H9 (cell line): ENCODE results near the gene ADORA1. TPM values are rescaled to one million over a fixed set of nuclear protein-coding genes. Genes with fewer than 3 reads are reported as not detected.

Source experiments
- DNase-seq: peaks from one replicate; pipeline ENCODE4 v3.0.0-alpha.2; 2017
- H2AFZ ChIP-seq: one replicate; pipeline ENCODE4 v1.6.1; 2013; ENCODE audit warnings: mild to moderate bottlenecking, low read length, control low read depth, moderate library complexity
- H2AK5ac ChIP-seq: 2 replicates; pipeline ENCODE4 v1.6.1; 2013; ENCODE audit warnings: low read length, control low read depth, mixed read lengths; ENCODE audit not compliant: insufficient read length
- H2BK120ac ChIP-seq: one replicate; pipeline ENCODE4 v1.6.1; 2013; ENCODE audit warnings: low read depth, mild to moderate bottlenecking, low read length, control low read depth, inconsistent platforms; ENCODE audit not compliant: poor library complexity, severe bottlenecking
- H2BK12ac ChIP-seq: 2 replicates; pipeline ENCODE4 v1.6.1; 2013; ENCODE audit warnings: low read length, control low read depth, mixed read lengths, low read depth; ENCODE audit not compliant: insufficient read length
- H2BK15ac ChIP-seq: 2 replicates; pipeline ENCODE4 v1.6.1; 2013; ENCODE audit warnings: low read depth, low read length, control low read depth
- H2BK20ac ChIP-seq: one replicate; pipeline ENCODE4 v1.6.1; 2013; ENCODE audit warnings: low read depth, mild to moderate bottlenecking, low read length, control low read depth, inconsistent platforms; ENCODE audit not compliant: poor library complexity, severe bottlenecking
- H2BK5ac ChIP-seq: 2 replicates; pipeline ENCODE4 v1.6.1; 2013; ENCODE audit warnings: low read length, control low read depth, mixed read lengths; ENCODE audit not compliant: insufficient read length
- H3K14ac ChIP-seq: 2 replicates; pipeline ENCODE4 v1.6.1; 2013; ENCODE audit warnings: low read length, control low read depth; ENCODE audit not compliant: insufficient read depth
- H3K18ac ChIP-seq: 2 replicates; pipeline ENCODE4 v1.6.1; 2013; ENCODE audit warnings: low read depth, mild to moderate bottlenecking, mixed read lengths, low read length, control low read depth; ENCODE audit not compliant: insufficient read length
- H3K23ac ChIP-seq: 2 replicates; pipeline ENCODE4 v1.6.1; 2013; ENCODE audit warnings: low read length, control low read depth, mixed read lengths, low read depth; ENCODE audit not compliant: insufficient read length
- H3K23me2 ChIP-seq: 2 replicates; pipeline ENCODE4 v1.6.1; 2013; ENCODE audit warnings: low read depth, mild to moderate bottlenecking, mixed read lengths, low read length, control low read depth; ENCODE audit not compliant: insufficient read length, poor library complexity, severe bottlenecking
- H3K27ac ChIP-seq: 2 replicates; pipeline ENCODE4 v1.5.1; 2013; ENCODE audit warnings: low read length, control low read depth, mixed read lengths, low read depth; ENCODE audit not compliant: insufficient read length
- H3K27me3 ChIP-seq: 2 replicates; pipeline ENCODE4 v1.6.1; 2013; ENCODE audit warnings: low read length, control low read depth, inconsistent platforms; ENCODE audit not compliant: insufficient read depth
- H3K4ac ChIP-seq: 2 replicates; pipeline ENCODE4 v1.6.1; 2013; ENCODE audit warnings: low read depth, mild to moderate bottlenecking, control low read depth, inconsistent platforms, low read length, moderate library complexity
- H3K4me1 ChIP-seq: 2 replicates; pipeline ENCODE4 v1.6.1; 2013; ENCODE audit warnings: low read length, control low read depth, inconsistent platforms; ENCODE audit not compliant: insufficient read depth
- H3K4me2 ChIP-seq: 2 replicates; pipeline ENCODE4 v1.6.1; 2013; ENCODE audit warnings: low read length, control low read depth, mixed read lengths; ENCODE audit not compliant: insufficient read length, insufficient read depth
- H3K56ac ChIP-seq: 2 replicates; pipeline ENCODE4 v1.6.1; 2013; ENCODE audit warnings: low read depth, mild to moderate bottlenecking, mixed read lengths, low read length, control low read depth; ENCODE audit not compliant: insufficient read length
- H3K79me1 ChIP-seq: 2 replicates; pipeline ENCODE4 v1.6.1; 2013; ENCODE audit warnings: low read depth, mild to moderate bottlenecking, moderate library complexity, low read length, control low read depth, inconsistent platforms; ENCODE audit not compliant: insufficient read depth, poor library complexity, severe bottlenecking
- H3K79me2 ChIP-seq: 2 replicates; pipeline ENCODE4 v1.6.1; 2013; ENCODE audit warnings: low read length, control low read depth, inconsistent platforms; ENCODE audit not compliant: insufficient read depth
- H3K9ac ChIP-seq: 2 replicates; pipeline ENCODE4 v1.6.1; 2013; ENCODE audit warnings: low read length, control low read depth, mixed read lengths; ENCODE audit not compliant: insufficient read length; ENCODE audit errors: extremely low read depth
- H3K9me3 ChIP-seq: one replicate; pipeline ENCODE4 v1.6.1; 2013; ENCODE audit warnings: low read depth, low read length, inconsistent platforms; ENCODE audit not compliant: control insufficient read depth
- H3T11ph ChIP-seq: one replicate; pipeline ENCODE4 v1.6.1; 2013; ENCODE audit warnings: mild to moderate bottlenecking, low read length, control low read depth, inconsistent platforms
- H4K20me1 ChIP-seq: one replicate; pipeline ENCODE4 v1.6.1; 2013; ENCODE audit not compliant: control insufficient read depth, insufficient read length, insufficient read depth
- H4K5ac ChIP-seq: 2 replicates; pipeline ENCODE4 v1.6.1; 2013; ENCODE audit warnings: low read depth, mild to moderate bottlenecking, mixed read lengths, low read length, control low read depth; ENCODE audit not compliant: insufficient read length
- H4K8ac ChIP-seq: replicated peaks from 2 replicates; pipeline ENCODE4 v1.6.1; 2013; ENCODE audit warnings: low read length, control low read depth, mixed read lengths, low read depth; ENCODE audit not compliant: insufficient read length
- H4K91ac ChIP-seq: 2 replicates; pipeline ENCODE4 v1.6.1; 2013; ENCODE audit warnings: low read depth, mild to moderate bottlenecking, moderate library complexity, mixed read lengths, low read length, control low read depth; ENCODE audit not compliant: insufficient read length
- H3K27ac Mint-ChIP-seq, 3 experiments: 2 replicates in 2 of 3; 3 replicates in 1 of 3; pipeline ENCODE4 v1.8.0; 2020 to 2021; ENCODE audit warnings: mixed read lengths in 3 of 3, mild to moderate bottlenecking in 1 of 3, moderate library complexity in 1 of 3
- H3K27me3 Mint-ChIP-seq: 2 replicates; pipeline ENCODE4 v1.8.0; 2021; ENCODE audit warnings: low read depth, mild to moderate bottlenecking, moderate library complexity, mixed read lengths
- H3K36me3 Mint-ChIP-seq, 3 experiments: 2 replicates in 2 of 3; 3 replicates in 1 of 3; pipeline ENCODE4 v1.8.0; 2020 to 2021; ENCODE audit warnings: low read depth in 3 of 3, mixed read lengths in 3 of 3; ENCODE audit not compliant: insufficient read depth in 1 of 3
- H3K4me1 Mint-ChIP-seq, 2 experiments: 2 replicates each; pipeline ENCODE4 v1.8.0; 2020; ENCODE audit warnings: mixed read lengths in 2 of 2
- H3K4me3 Mint-ChIP-seq, 2 experiments: 2 replicates in 1 of 2; 3 replicates in 1 of 2; pipeline ENCODE4 v1.8.0; 2020 to 2021; ENCODE audit warnings: mild to moderate bottlenecking in 2 of 2, mixed read lengths in 2 of 2, moderate library complexity in 1 of 2
- H3K9me3 Mint-ChIP-seq, 2 experiments: 2 replicates in 1 of 2; 3 replicates in 1 of 2; pipeline ENCODE4 v1.8.0; 2020; ENCODE audit warnings: mild to moderate bottlenecking in 2 of 2, mixed read lengths in 2 of 2, moderate library complexity in 1 of 2
- total RNA-seq: library from RNA; stranded (reverse); gene quantifications from 2 replicates; pipeline ENCODE4 v1.2.1, GENCODE V29; 2021
- TF ChIP-seq, protein P1 (sequence below): fragments of 200-600 bp; sonication (generic); conservative IDR thresholded peaks from 3 replicates; pipeline ENCODE4 v1.8.0; 2021; ENCODE audit warnings: antibody characterized with exemption, mild to moderate bottlenecking

The ADORA1 gene
- total RNA-seq, 1 experiment from 2014 or later: 1.3 TPM

DNA sequence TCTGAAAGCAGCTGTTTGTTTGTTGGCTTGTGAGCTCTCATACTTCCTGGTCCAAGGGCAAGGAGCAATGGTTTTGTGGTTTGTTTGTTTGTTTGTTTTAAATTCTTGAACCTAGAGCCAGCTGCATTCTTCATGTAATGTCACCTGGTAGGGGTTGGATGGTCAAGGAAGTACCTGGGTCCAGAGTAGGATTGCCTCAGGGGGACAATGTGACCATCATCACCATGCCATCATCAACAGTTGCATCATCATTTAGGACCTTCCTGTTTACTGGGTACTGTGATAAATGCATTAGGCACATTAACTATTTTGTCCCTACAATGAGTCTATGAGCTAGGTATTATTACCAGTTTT, 27.0 kb upstream of the ADORA1 start:
- H3K27me3 Mint-ChIP-seq: peaks cover 9% of the 10 kb centered on the region
- TF ChIP-seq, protein P1, sequence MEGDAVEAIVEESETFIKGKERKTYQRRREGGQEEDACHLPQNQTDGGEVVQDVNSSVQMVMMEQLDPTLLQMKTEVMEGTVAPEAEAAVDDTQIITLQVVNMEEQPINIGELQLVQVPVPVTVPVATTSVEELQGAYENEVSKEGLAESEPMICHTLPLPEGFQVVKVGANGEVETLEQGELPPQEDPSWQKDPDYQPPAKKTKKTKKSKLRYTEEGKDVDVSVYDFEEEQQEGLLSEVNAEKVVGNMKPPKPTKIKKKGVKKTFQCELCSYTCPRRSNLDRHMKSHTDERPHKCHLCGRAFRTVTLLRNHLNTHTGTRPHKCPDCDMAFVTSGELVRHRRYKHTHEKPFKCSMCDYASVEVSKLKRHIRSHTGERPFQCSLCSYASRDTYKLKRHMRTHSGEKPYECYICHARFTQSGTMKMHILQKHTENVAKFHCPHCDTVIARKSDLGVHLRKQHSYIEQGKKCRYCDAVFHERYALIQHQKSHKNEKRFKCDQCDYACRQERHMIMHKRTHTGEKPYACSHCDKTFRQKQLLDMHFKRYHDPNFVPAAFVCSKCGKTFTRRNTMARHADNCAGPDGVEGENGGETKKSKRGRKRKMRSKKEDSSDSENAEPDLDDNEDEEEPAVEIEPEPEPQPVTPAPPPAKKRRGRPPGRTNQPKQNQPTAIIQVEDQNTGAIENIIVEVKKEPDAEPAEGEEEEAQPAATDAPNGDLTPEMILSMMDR: no peak
- H3K9me3 Mint-ChIP-seq: peaks cover 16 to 22% of the 10 kb centered on the region in 2 experiments
- Histone ChIP-seq H2BK12ac (no peak overlapping the region), H3K23me2 (no peaks in the 10 kb centered on the region), H3K9ac (no peak overlapping the region), H2BK15ac (no peak overlapping the region), H3K9me3 (no peaks in the 10 kb centered on the region), H3K27me3 (no peaks in the 10 kb centered on the region), H4K5ac (no peak overlapping the region), H3T11ph (no peak overlapping the region), H3K4me2 (no peak overlapping the region), H3K27ac (no peak overlapping the region), H2AFZ (no peak overlapping the region), H4K20me1 (no peaks in the 10 kb centered on the region), H3K79me2 (no peaks in the 10 kb centered on the region), H3K23ac (no peak overlapping the region), H2BK5ac (no peak overlapping the region), H2AK5ac (no peak overlapping the region), H3K4me1 (no peaks in the 10 kb centered on the region), H2BK20ac (no peak overlapping the region), H3K14ac (no peak overlapping the region), H3K79me1 (no peaks in the 10 kb centered on the region), H4K8ac (no peak overlapping the region), H2BK120ac (no peak overlapping the region), H3K56ac (no peak overlapping the region), H3K18ac (no peak overlapping the region), H4K91ac (no peak overlapping the region), H3K4ac (no peak overlapping the region)
- no peak overlapping the region for H3K27ac Mint-ChIP-seq
- no peaks in the 10 kb centered on the region for H3K4me1 Mint-ChIP-seq
- peaks cover 0 to 8% (median 4%) of the 10 kb centered on the region in 3 experiments; a peak in 3 of 7 replicates for H3K36me3 Mint-ChIP-seq
- H3K4me3 Mint-ChIP-seq: no peak overlapping the region
- no peak for DNase-seq
